Measurements from ENCODE around the gene MCF2L. TPM values are rescaled to one million over a fixed set of nuclear protein-coding genes. Genes with fewer than 3 reads are reported as not detected.

The MCF2L gene
- total RNA-seq, 1 experiment from 2014 or later: 5.9 TPM

GRCh38 chr13:113052206-113052605 is 83.2 kb downstream of the MCF2L start:
- no peak for TF ChIP-seq EZH2 (IDR thresholded peaks at IDR 0.05; ENCODE audit: low read length, unreplicated experiment)
- ChIA-PET POLR2A (ENCODE audit: unreplicated experiment) (no interaction called here), CTCF (no interaction called here)
- DNase-seq (no peak), ATAC-seq (no peak)
- no peaks in the 10 kb centered on the region for H3K9me2 ChIP-seq (replicated peaks; ENCODE audit: low read length)
- no peak overlapping the region for H3K4me3 ChIP-seq (ENCODE audit: low read length)
- no TSS peak for BruUV-seq (replicated peaks)
- no peaks in the 10 kb centered on the region for H3K36me3 ChIP-seq (ENCODE audit: low read depth, low read length)
- H3K27ac ChIP-seq (ENCODE audit: low read length): no peak overlapping the region
- H3K9ac ChIP-seq (ENCODE audit: low read length): no peak overlapping the region
- H3K4me1 ChIP-seq (ENCODE audit: insufficient read depth, low read length): 0 out of 2 replicates have a peak, but pooled peaks cover 3% of the 10 kb centered on the region
- H4K20me1 ChIP-seq (ENCODE audit: low read length): no peaks in the 10 kb centered on the region
- no peaks in the 10 kb centered on the region for H3K79me2 ChIP-seq (ENCODE audit: low read length)
- no peak overlapping the region for H3K4me2 ChIP-seq (ENCODE audit: low read length)
- H2AFZ ChIP-seq (ENCODE audit: low read length): no peak overlapping the region
- no peaks in the 10 kb centered on the region for H3F3A ChIP-seq (ENCODE audit: low read length, unreplicated experiment)
- no peaks in the 10 kb centered on the region for H3K27me3 ChIP-seq (ENCODE audit: low read length)
- H3K9me3 ChIP-seq (ENCODE audit: low read length): no peaks in the 10 kb centered on the region
- intact Hi-C loops (cut with micrococcal nuclease): no loop called here

- 0 out of 2 replicates have a peak, but pooled peaks cover 3% of the 10 kb centered on the region for H3K4me1 ChIP-seq (ENCODE audit: insufficient read depth, low read length)
- no peaks in the 10 kb centered on the region for H3K27me3 ChIP-seq (ENCODE audit: low read length)
- H3K9me3 ChIP-seq (ENCODE audit: low read length): no peaks in the 10 kb centered on the region
- DNase-seq (no peak), ATAC-seq (no peak)
- no peak overlapping the region for H3K4me2 ChIP-seq (ENCODE audit: low read length)
- no peak overlapping the region for H3K9ac ChIP-seq (ENCODE audit: low read length)
- CTCF ChIA-PET: no interaction called here
- no peaks in the 10 kb centered on the region for H3K79me2 ChIP-seq (ENCODE audit: low read length)
- TF ChIP-seq EZH2 (IDR thresholded peaks at IDR 0.05; ENCODE audit: low read length, unreplicated experiment) (no peak), CTCF (conservative IDR thresholded peaks at IDR 0.05; ENCODE audit: low read depth, low read length) (no peak), EZH2phosphoT487 (IDR thresholded peaks at IDR 0.05; ENCODE audit: borderline replicate concordance, low read length) (no peak)
- no peak overlapping the region for H2AFZ ChIP-seq (ENCODE audit: low read length)
- no TSS peak for BruUV-seq (replicated peaks)
- H3K27ac ChIP-seq (ENCODE audit: low read length): no peak overlapping the region
- H3K9me2 ChIP-seq (replicated peaks; ENCODE audit: low read length): no peaks in the 10 kb centered on the region
- no peak overlapping the region for H3K4me3 ChIP-seq (ENCODE audit: low read length)
- no peaks in the 10 kb centered on the region for H3F3A ChIP-seq (ENCODE audit: low read length, unreplicated experiment)
- no peaks in the 10 kb centered on the region for H3K36me3 ChIP-seq (ENCODE audit: low read depth, low read length)
- intact Hi-C loops (cut with micrococcal nuclease): no loop called here
- H4K20me1 ChIP-seq (ENCODE audit: low read length): no peaks in the 10 kb centered on the region
- POLR2A ChIA-PET (ENCODE audit: unreplicated experiment): no interaction called here
Measured at GRCh38 chr13:113052971-113053370, 84.0 kb downstream of the MCF2L start.

- Histone ChIP-seq H3K4me1 (ENCODE audit: insufficient read depth, low read length) (0 out of 2 replicates have a peak, but pooled peaks cover 3% of the 10 kb centered on the region), H3K9me2 (replicated peaks; ENCODE audit: low read length) (no peaks in the 10 kb centered on the region), H3K36me3 (ENCODE audit: low read depth, low read length) (no peaks in the 10 kb centered on the region), H3F3A (ENCODE audit: low read length, unreplicated experiment) (no peaks in the 10 kb centered on the region), H3K9ac (ENCODE audit: low read length) (no peak overlapping the region), H3K79me2 (ENCODE audit: low read length) (no peaks in the 10 kb centered on the region), H3K27ac (ENCODE audit: low read length) (no peak overlapping the region), H3K4me2 (ENCODE audit: low read length) (no peak overlapping the region), H3K27me3 (ENCODE audit: low read length) (no peaks in the 10 kb centered on the region), H3K9me3 (ENCODE audit: low read length) (no peaks in the 10 kb centered on the region), H4K20me1 (ENCODE audit: low read length) (no peaks in the 10 kb centered on the region), H3K4me3 (ENCODE audit: low read length) (no peak overlapping the region), H2AFZ (ENCODE audit: low read length) (no peak overlapping the region)
- intact Hi-C loops (cut with micrococcal nuclease): no loop called here
- no TSS peak for BruUV-seq (replicated peaks)
- ATAC-seq (no peak), DNase-seq (no peak)
- TF ChIP-seq CTCF (conservative IDR thresholded peaks at IDR 0.05; ENCODE audit: low read depth, low read length) (no peak), EZH2 (IDR thresholded peaks at IDR 0.05; ENCODE audit: low read length, unreplicated experiment) (no peak), EZH2phosphoT487 (IDR thresholded peaks at IDR 0.05; ENCODE audit: borderline replicate concordance, low read length) (no peak)
- ChIA-PET CTCF (no interaction called here), POLR2A (ENCODE audit: unreplicated experiment) (no interaction called here)
Measured at GRCh38 chr13:113053376-113053775, 84.4 kb downstream of the MCF2L start.
